Left forelimb (tissue), 1 donor: Measurements from ENCODE around the gene RGS17.
"Not testable (repeated sequence)": the region's sequence is repeated elsewhere in the genome, so short reads cannot be mapped to it uniquely, and the experiment has no call there.

Experiments
- DNase-seq: peaks from one replicate; pipeline ENCODE4 v3.0.0-alpha.2; 2018; ENCODE audit warnings: low spot score

RGS17 gene

GRCh38 chr6:152983637-152984512 is 147.2 kb downstream of the RGS17 start:
- DNase-seq = peak; percentile 83

- peak; percentile 98 for DNase-seq
These were observed 148.0 kb downstream of the RGS17 start, which contains the start of gene FBXO5 for GRCh38 chr6:152982904-152983636. TSS of gene FBXO5 (minus strand) at chr6:152983041. CDS start at chr6:152982959, 82 bp downstream.

- no peak for DNase-seq
These were observed 148.8 kb downstream of the RGS17 start for GRCh38 chr6:152981989-152982903.

- DNase-seq = no peak
These were observed 149.9 kb downstream of the RGS17 start for GRCh38 chr6:152981219-152981618.

GRCh38 chr6:152980656-152981055 is 150.4 kb downstream of the RGS17 start:
- no peak for DNase-seq

GRCh38 chr6:152979116-152979515 is 152.0 kb downstream of the RGS17 start:
- DNase-seq = no peak

GRCh38 chr6:152978058-152978457 is 153.0 kb downstream of the RGS17 start:
- no peak for DNase-seq

- DNase-seq = no peak
These were observed 153.5 kb downstream of the RGS17 start for GRCh38 chr6:152977556-152977955.

- no peak for DNase-seq
These were observed 154.3 kb downstream of the RGS17 start for GRCh38 chr6:152976749-152977148.

- no peak for DNase-seq
These were observed 155.7 kb downstream of the RGS17 start for GRCh38 chr6:152975204-152975915.

- DNase-seq = no peak
These were observed 157.2 kb downstream of the RGS17 start for GRCh38 chr6:152973916-152974315.

- no peak for DNase-seq
These were observed 161.2 kb downstream of the RGS17 start for GRCh38 chr6:152969688-152970418.

GRCh38 chr6:152966168-152966894 is 164.8 kb downstream of the RGS17 start:
- not testable (repeated sequence) for DNase-seq

- no peak for DNase-seq
These were observed 171.7 kb downstream of the RGS17 start for GRCh38 chr6:152959333-152959732.

- DNase-seq = no peak
These were observed 173.3 kb downstream of the RGS17 start for GRCh38 chr6:152957796-152958195.
